Prostate gland (tissue), 2 donors: ENCODE results near the gene C20orf144.

Experiments used
- POLR2A ChIP-seq: fragments of 450-650 bp; IDR thresholded peaks from one replicate; pipeline ENCODE4 v1.6.1; 2016; ENCODE audit warnings: antibody characterized with exemption, mild to moderate bottlenecking
- TF ChIP-seq, protein P1 (sequence below), 4 experiments: fragments of 200-600 bp in 2 of 4; fragments of 450-650 bp in 2 of 4; sonication (generic) in 2 of 4; IDR thresholded peaks; 1 replicate in 3 of 4; 2 replicates in 1 of 4; pipeline ENCODE4 v1.5.1; 2016 to 2019; ENCODE audit warnings: antibody characterized with exemption in 4 of 4, mild to moderate bottlenecking in 2 of 4, moderate library complexity in 2 of 4

DNA sequence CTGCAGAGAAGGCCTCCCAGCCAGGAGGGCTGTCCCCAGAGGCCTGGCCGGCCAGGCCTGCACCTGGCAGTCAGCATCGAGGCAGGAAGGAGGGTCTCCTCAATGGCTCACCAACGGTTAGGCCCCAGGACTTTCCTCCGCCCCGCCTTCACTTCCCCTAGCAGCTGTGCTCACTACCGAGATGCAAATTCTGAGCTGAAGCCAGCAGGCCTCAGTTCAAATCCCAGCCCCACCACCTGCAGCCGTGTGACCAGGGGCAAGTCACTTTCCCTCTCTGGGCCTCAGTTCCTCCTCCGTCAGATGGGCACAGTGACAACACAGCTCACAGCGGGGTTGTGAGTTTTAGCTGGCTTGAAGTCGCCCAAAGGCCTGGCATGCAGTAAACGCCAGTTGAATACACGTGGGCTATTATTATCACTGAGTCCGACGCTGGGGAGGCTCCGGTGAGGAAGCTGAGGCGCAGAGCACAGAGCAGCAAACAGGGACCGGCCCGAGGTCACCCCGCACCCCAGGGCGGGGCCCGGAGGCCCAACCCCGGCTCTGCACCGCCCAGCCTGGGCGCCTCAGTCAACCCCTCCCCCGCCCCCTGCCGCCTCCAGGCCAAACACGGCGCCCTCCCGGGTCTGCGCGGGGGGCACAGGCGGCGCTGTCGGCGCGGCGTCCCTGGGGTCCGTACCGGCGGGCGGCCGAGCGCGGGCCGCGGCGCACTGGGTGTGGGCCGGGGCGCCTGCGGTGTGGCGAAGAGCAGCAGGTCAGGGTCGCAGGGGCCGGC lies 23.4 kb downstream of the C20orf144 start:
- TF ChIP-seq, protein P1, sequence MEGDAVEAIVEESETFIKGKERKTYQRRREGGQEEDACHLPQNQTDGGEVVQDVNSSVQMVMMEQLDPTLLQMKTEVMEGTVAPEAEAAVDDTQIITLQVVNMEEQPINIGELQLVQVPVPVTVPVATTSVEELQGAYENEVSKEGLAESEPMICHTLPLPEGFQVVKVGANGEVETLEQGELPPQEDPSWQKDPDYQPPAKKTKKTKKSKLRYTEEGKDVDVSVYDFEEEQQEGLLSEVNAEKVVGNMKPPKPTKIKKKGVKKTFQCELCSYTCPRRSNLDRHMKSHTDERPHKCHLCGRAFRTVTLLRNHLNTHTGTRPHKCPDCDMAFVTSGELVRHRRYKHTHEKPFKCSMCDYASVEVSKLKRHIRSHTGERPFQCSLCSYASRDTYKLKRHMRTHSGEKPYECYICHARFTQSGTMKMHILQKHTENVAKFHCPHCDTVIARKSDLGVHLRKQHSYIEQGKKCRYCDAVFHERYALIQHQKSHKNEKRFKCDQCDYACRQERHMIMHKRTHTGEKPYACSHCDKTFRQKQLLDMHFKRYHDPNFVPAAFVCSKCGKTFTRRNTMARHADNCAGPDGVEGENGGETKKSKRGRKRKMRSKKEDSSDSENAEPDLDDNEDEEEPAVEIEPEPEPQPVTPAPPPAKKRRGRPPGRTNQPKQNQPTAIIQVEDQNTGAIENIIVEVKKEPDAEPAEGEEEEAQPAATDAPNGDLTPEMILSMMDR (IDR thresholded peaks at IDR 0.05) = no peak
- no peak for TF ChIP-seq POLR2A
